Activated CD4-positive, alpha-beta T cell treated with anti-CD3 and anti-CD28 coated beads for 36 hours (primary cell): Measurements from ENCODE around the gene UNC5B. TPM values are rescaled to one million over a fixed set of nuclear protein-coding genes. Genes with fewer than 3 reads are reported as not detected.
A peak's percentile ranks its signal among the peaks of the same experiment; 100 is the strongest.

Experiments
- ATAC-seq: fragments of 200-7000 bp; cut with Tn5 transposase; one replicate; pipeline ENCODE4 v1.10.0; 2021; ENCODE audit warnings: mild to moderate bottlenecking, moderate library complexity
- CTCF ChIA-PET: fragments of 350-600 bp; sonication (Branson Sonifier 250); formaldehyde crosslinking; loops from one replicate; lab custom pipeline; 2021; ENCODE audit warnings: antibody characterized with exemption; lab: Charles Lee
- POLR2A ChIA-PET: fragments of 350-600 bp; sonication (Branson Sonifier 250); formaldehyde crosslinking; loops from one replicate; lab custom pipeline; 2021; ENCODE audit warnings: antibody characterized with exemption, inconsistent platforms; lab: Charles Lee
- DNase-seq: peaks from one replicate; pipeline ENCODE4 v3.0.0-alpha.2; 2020
- H3K27ac Mint-ChIP-seq: one replicate; pipeline ENCODE4 v1.8.0; 2021; ENCODE audit warnings: mixed read lengths
- H3K27me3 Mint-ChIP-seq: one replicate; pipeline ENCODE4 v1.8.0; 2021; ENCODE audit warnings: mixed read lengths
- H3K36me3 Mint-ChIP-seq: one replicate; pipeline ENCODE4 v1.8.0; 2021; ENCODE audit warnings: low read depth, mixed read lengths
- H3K4me1 Mint-ChIP-seq: one replicate; pipeline ENCODE4 v1.8.0; 2021; ENCODE audit warnings: mixed read lengths
- H3K4me3 Mint-ChIP-seq: one replicate; pipeline ENCODE4 v1.8.0; 2021; ENCODE audit warnings: mild to moderate bottlenecking, moderate library complexity, mixed read lengths
- H3K9me3 Mint-ChIP-seq: one replicate; pipeline ENCODE4 v1.8.0; 2021; ENCODE audit warnings: low read depth, mixed read lengths
- intact Hi-C, 2 experiments: fragments of 100-400 bp; cut with DNase I in 1 of 2; cut with micrococcal nuclease in 1 of 2; formaldehyde crosslinking; loops; one replicate each; pipeline versions ENCODE4 v1.14.2 to v1.15.1; 2022 to 2024; cut with DNase I, micrococcal nuclease
- total RNA-seq, 2 experiments: library from RNA; stranded (reverse); gene quantifications; one replicate each; pipeline ENCODE4 v1.2.3, GENCODE V29; 2021

The UNC5B gene
- total RNA-seq, 2 experiments from 2014 or later = 0.05 to 0.09 TPM

GRCh38 chr10:71283876-71284275, 71.5 kb downstream of the UNC5B start:
- intact Hi-C loops = loop anchor here in 1 of 2 experiments (5.0 kb wide), 1 partner anchor 357 kb away; no protein-coding TSS in a partner anchor
- H3K4me3 Mint-ChIP-seq = no peak overlapping the region
- H3K27me3 Mint-ChIP-seq = no peaks in the 10 kb centered on the region
- H3K36me3 Mint-ChIP-seq = no peaks in the 10 kb centered on the region
- H3K4me1 Mint-ChIP-seq = no peaks in the 10 kb centered on the region
- POLR2A ChIA-PET = no interaction called here
- no peak overlapping the region for H3K27ac Mint-ChIP-seq
- ATAC-seq (no peak), DNase-seq (no peak)
- CTCF ChIA-PET = interaction anchor here (0.6 to 1.4 kb wide), 4 partner anchors 34 to 382 kb away, joined by 3 to 5 read pairs (median 4); no protein-coding TSS in a partner anchor
- no peaks in the 10 kb centered on the region for H3K9me3 Mint-ChIP-seq

- H3K4me1 Mint-ChIP-seq = no peaks in the 10 kb centered on the region
- CTCF ChIA-PET = interaction anchor here (0.6 to 1.3 kb wide), 10 partner anchors 12 to 364 kb away, joined by 3 to 5 read pairs (median 3); no protein-coding TSS in a partner anchor
- ATAC-seq = no peak
- H3K9me3 Mint-ChIP-seq = no peaks in the 10 kb centered on the region
- no peaks in the 10 kb centered on the region for H3K36me3 Mint-ChIP-seq
- POLR2A ChIA-PET = no interaction called here
- no peak overlapping the region for H3K4me3 Mint-ChIP-seq
- H3K27ac Mint-ChIP-seq = no peak overlapping the region
- no peak for DNase-seq
- intact Hi-C loops = loop anchor here (1.0 to 5.0 kb wide), 3 partner anchors 357 to 381 kb away; no protein-coding TSS in a partner anchor
- no peaks in the 10 kb centered on the region for H3K27me3 Mint-ChIP-seq
Observed at GRCh38 chr10:71284544-71285179, 72.3 kb downstream of the UNC5B start.

- Mint-ChIP-seq H3K4me3 (no peak overlapping the region), H3K4me1 (no peaks in the 10 kb centered on the region), H3K27me3 (no peaks in the 10 kb centered on the region), H3K36me3 (no peaks in the 10 kb centered on the region), H3K9me3 (no peaks in the 10 kb centered on the region), H3K27ac (no peak overlapping the region)
- ChIA-PET CTCF (interaction anchor here (0.6 to 1.3 kb wide), 10 partner anchors 13 to 364 kb away, joined by 3 to 5 read pairs (median 4); no protein-coding TSS in a partner anchor), POLR2A (no interaction called here)
- intact Hi-C loops = loop anchor here in 1 of 2 experiments (1.0 kb wide), 2 partner anchors 360 to 382 kb away; no protein-coding TSS in a partner anchor
- DNase-seq = peak; percentile 60
- ATAC-seq = peak; percentile 74
Observed at GRCh38 chr10:71285180-71285545, 72.8 kb downstream of the UNC5B start.

- Mint-ChIP-seq H3K9me3 (no peaks in the 10 kb centered on the region), H3K27me3 (no peaks in the 10 kb centered on the region), H3K36me3 (no peaks in the 10 kb centered on the region), H3K4me3 (no peak overlapping the region), H3K4me1 (no peaks in the 10 kb centered on the region), H3K27ac (no peak overlapping the region)
- POLR2A ChIA-PET = no interaction called here
- DNase-seq = no peak
- intact Hi-C loops = loop anchor here in 1 of 2 experiments (1.0 kb wide), 2 partner anchors 361 to 383 kb away; no protein-coding TSS in a partner anchor
- no peak for ATAC-seq
- CTCF ChIA-PET = interaction anchor here (0.6 to 1.2 kb wide), 4 partner anchors 13 to 210 kb away, joined by 3 to 4 read pairs (median 3); no protein-coding TSS in a partner anchor
Observed at GRCh38 chr10:71285986-71286385, 73.6 kb downstream of the UNC5B start.

- ATAC-seq (no peak), DNase-seq (no peak)
- Mint-ChIP-seq H3K9me3 (no peaks in the 10 kb centered on the region), H3K4me1 (no peaks in the 10 kb centered on the region), H3K4me3 (no peak overlapping the region), H3K27me3 (no peaks in the 10 kb centered on the region), H3K36me3 (no peaks in the 10 kb centered on the region), H3K27ac (no peak overlapping the region)
- intact Hi-C loops = no loop called here
- POLR2A ChIA-PET = no interaction called here
- CTCF ChIA-PET = interaction anchor here (1.1 to 1.2 kb wide), 3 partner anchors 11 to 362 kb away, joined by 3 to 4 read pairs (median 4); no protein-coding TSS in a partner anchor
Observed at GRCh38 chr10:71286521-71287294, 74.3 kb downstream of the UNC5B start.

GRCh38 chr10:71287456-71287855, 75.1 kb downstream of the UNC5B start:
- no peaks in the 10 kb centered on the region for H3K4me1 Mint-ChIP-seq
- no peak overlapping the region for H3K27ac Mint-ChIP-seq
- CTCF ChIA-PET = interaction anchor here (1.1 kb wide), 2 partner anchors 12 to 363 kb away, joined by 3 to 4 read pairs; no protein-coding TSS in a partner anchor
- no peak overlapping the region for H3K4me3 Mint-ChIP-seq
- intact Hi-C loops = no loop called here
- POLR2A ChIA-PET = no interaction called here
- H3K36me3 Mint-ChIP-seq = no peaks in the 10 kb centered on the region
- no peaks in the 10 kb centered on the region for H3K9me3 Mint-ChIP-seq
- DNase-seq = no peak
- no peaks in the 10 kb centered on the region for H3K27me3 Mint-ChIP-seq
- no peak for ATAC-seq

GRCh38 chr10:71288461-71288860, 76.1 kb downstream of the UNC5B start:
- no peaks in the 10 kb centered on the region for H3K27me3 Mint-ChIP-seq
- no peak overlapping the region for H3K27ac Mint-ChIP-seq
- DNase-seq (no peak), ATAC-seq (no peak)
- H3K9me3 Mint-ChIP-seq = no peaks in the 10 kb centered on the region
- CTCF ChIA-PET = no interaction called here
- H3K36me3 Mint-ChIP-seq = no peaks in the 10 kb centered on the region
- POLR2A ChIA-PET = no interaction called here
- no peak overlapping the region for H3K4me3 Mint-ChIP-seq
- no peaks in the 10 kb centered on the region for H3K4me1 Mint-ChIP-seq
- intact Hi-C loops = no loop called here

GRCh38 chr10:71289421-71290130, 77.2 kb downstream of the UNC5B start:
- Mint-ChIP-seq H3K4me1 (no peaks in the 10 kb centered on the region), H3K27ac (no peak overlapping the region), H3K27me3 (no peaks in the 10 kb centered on the region), H3K36me3 (no peaks in the 10 kb centered on the region), H3K9me3 (no peaks in the 10 kb centered on the region), H3K4me3 (no peak overlapping the region)
- DNase-seq (no peak), ATAC-seq (no peak)
- intact Hi-C loops = no loop called here
- POLR2A ChIA-PET = no interaction called here
- CTCF ChIA-PET = interaction anchor here (0.6 to 1.2 kb wide), 3 partner anchors 364 to 366 kb away, joined by 3 to 5 read pairs (median 4); no protein-coding TSS in a partner anchor

GRCh38 chr10:71290331-71290730, 78.0 kb downstream of the UNC5B start:
- Mint-ChIP-seq H3K4me3 (no peak overlapping the region), H3K4me1 (no peaks in the 10 kb centered on the region), H3K36me3 (no peaks in the 10 kb centered on the region), H3K27me3 (no peaks in the 10 kb centered on the region), H3K27ac (no peak overlapping the region), H3K9me3 (no peaks in the 10 kb centered on the region)
- ATAC-seq = no peak
- no peak for DNase-seq
- ChIA-PET CTCF (interaction anchor here (0.6 to 1.1 kb wide), 2 partner anchors 364 to 365 kb away, joined by 4 to 5 read pairs; no protein-coding TSS in a partner anchor), POLR2A (no interaction called here)
- intact Hi-C loops = no loop called here

GRCh38 chr10:71290806-71291527, 78.6 kb downstream of the UNC5B start:
- H3K27me3 Mint-ChIP-seq = no peaks in the 10 kb centered on the region
- H3K4me1 Mint-ChIP-seq = no peaks in the 10 kb centered on the region
- no peak overlapping the region for H3K27ac Mint-ChIP-seq
- H3K36me3 Mint-ChIP-seq = no peaks in the 10 kb centered on the region
- H3K9me3 Mint-ChIP-seq = no peaks in the 10 kb centered on the region
- DNase-seq = no peak
- POLR2A ChIA-PET = no interaction called here
- H3K4me3 Mint-ChIP-seq = no peak overlapping the region
- no peak for ATAC-seq
- CTCF ChIA-PET = no interaction called here
- intact Hi-C loops = no loop called here
